NCI-H526 treated with DMSO at 0.1 percent for 48 hours (cell line): ENCODE measurements around the gene RBFOX2.

ENCODE experiments used
- DNase-seq: peaks from one replicate; lab custom pipeline; 2025; lab: John Stamatoyannopoulos, UW

RBFOX2 gene

DNA sequence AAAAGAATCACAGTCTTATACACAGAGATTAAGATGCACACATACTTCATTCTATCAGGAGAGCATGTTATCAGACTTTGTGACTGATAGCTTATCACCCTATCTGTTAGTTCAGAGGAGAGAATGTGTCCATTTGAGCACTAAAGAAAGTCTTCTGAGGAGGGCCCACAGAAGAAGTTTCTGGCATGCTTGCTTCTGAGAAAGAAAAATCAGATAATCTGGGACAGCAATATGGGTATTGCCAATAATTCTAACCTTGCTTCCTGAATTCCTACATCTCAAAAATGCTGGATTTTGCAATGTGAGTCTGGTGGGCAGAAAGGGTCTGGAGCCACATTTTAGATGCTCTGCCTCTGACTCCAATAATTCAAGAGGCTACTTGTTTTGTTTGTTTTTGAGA, 128.9 kb downstream of the RBFOX2 start:
- no peak for DNase-seq

DNA sequence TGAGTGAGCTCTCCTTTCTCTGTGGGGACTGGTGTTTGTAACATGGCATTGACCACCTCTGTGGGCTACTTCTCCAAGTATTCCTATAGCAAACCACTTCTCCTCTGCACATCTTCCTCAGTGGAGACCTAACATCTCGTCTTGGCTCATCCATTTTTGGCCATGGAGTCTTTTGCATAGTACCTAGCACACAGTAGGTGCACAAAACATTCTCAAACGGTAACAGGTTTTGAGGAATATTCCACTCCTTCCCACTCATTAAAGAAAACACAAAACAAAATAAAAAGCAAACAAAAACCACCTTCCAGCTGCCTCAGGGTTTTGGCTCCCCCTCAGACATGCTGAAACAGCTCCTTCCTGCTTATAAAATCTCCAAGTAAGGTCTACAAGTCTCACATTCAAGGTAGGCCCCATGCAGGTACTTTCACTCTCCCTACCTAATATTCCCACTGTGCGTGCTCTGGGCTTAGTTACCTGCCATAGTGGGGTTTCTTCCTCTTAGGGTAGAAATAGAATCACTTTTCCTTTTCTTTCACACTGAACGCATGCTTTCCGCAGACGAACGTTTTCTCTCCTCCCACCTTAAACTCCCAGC, 132.4 kb downstream of the RBFOX2 start:
- no peak for DNase-seq

DNA sequence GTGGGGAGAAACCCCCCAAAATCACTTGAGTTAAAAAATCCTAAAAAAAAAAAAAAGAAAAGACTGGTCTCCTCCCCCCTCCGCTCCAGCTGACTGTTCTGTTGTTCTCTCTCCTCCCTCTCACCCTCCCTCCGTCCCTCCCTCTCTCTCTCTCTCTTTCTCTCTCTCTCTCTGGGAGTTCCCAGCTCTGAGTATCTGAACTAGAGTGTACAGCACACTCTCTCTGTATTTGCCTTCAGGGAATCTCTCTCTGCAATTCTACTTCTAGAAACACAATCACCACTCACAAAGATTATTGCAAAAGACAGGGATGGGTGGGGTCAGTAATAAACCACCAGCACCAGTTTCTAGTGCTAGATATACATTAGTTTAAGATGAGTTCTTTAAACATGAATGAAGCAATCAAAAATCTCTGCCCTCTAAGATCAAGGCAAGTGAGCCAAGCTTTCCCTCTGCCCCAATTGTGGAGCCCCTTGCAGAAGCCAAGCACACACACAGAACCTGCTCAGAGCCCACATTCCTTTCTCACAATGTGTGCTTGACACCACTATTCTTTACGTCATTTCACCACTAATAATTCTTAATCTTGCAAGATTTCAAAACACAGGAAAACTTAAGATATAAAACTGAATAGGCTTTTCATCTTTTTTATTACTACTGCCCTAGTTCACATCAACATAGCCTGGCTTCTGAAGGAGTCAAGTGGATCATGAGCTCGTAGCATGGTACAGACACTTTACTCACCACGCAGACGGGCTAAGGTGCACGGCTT, 133.5 kb downstream of the RBFOX2 start:
- no peak for DNase-seq

DNA sequence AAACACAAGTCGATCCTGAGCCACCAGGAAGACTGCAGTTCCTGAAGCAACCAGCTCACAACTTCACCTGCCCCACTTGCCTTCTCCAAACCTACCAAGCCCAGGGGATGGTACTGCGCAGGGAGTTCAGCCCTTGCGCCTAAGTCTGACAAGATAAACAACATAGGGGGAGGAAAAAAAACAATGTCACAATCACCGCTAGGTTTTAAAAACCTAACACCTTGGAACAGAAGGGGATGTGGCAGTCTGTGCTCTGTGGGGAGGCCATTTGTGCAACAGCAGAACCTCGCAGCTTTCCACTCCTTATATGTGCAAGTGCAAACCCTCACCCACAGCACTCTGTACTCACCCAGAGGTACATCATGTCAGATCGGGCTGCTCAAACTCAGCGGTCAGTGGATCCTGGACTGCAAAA, 134.2 kb downstream of the RBFOX2 start:
- no peak for DNase-seq

- DNase-seq, result no peak
These were observed 134.9 kb downstream of the RBFOX2 start for GRCh38 chr22:35893698-35894097.

DNA sequence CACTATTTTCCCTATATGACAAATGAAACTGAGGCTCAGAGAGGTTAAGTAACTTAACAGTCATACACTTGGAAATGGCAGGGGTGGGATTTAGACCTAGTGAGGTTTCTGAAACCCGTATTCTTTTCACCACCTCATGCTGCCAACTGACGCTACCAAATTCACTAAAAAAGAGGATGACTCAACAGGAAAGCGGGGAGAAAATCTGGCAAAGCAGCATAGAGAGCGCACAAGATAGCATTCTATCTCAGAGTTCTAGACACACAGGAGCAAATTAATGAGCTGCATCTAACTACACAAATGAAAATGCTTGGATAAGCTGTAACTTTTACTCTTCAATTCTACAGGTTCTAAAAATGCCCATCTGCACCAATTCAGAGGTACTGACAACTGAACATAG, 136.4 kb downstream of the RBFOX2 start:
- DNase-seq, result no peak

- DNase-seq, result no peak
These were observed 137.2 kb downstream of the RBFOX2 start for GRCh38 chr22:35891442-35891841.

DNA sequence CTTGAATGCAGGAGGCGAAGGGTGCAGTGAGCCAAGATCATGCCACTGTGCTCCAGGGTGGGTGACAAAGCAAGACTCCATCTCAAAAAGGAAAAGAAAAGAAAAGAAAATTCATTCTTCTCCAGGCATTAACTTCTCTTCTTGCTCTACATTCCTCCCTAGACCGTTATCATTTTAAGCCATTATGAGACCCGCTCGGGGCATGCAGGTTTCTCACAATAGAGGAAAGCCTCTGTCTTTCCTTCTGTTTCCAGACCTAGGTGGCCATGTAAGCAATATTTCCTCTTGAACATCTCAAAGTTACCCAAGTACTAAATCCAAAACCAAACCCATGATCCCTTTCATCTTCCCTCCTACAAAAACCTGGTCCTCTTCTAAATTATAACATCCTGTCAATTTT, 139.6 kb downstream of the RBFOX2 start:
- no peak for DNase-seq

DNA sequence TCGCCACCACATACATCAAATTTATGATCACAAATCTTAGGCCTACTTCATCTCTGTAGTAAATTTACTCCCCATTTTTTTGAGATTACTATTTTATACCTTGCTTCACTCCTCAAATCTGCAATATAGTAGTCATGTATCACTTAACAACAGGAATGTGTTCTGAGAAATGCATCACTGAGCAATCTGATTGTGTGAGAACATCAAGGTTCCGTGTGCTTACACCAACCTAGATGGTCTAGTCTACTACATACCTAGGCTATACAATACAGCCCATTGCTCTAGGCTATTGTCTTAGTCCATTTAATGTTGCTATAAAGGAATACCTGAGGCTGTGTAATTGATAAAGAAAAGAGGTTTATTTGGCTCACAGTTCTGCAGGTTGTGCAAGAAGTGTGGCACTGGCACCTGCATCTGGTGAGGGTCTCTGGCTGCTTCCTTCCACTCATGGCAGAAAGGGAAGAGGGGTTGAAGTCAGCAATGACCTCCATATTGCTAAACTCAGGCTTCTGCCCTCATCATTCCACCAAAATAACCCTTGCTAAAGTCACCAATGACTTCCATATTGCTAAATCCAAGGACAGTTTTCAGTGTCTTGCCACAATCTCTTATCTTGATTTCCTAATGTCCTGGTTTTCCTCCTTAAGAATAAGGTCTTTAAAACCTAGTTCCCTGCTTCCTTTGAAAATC, 140.3 kb downstream of the RBFOX2 start:
- DNase-seq, result no peak

- DNase-seq, result no peak
These were observed 141.2 kb downstream of the RBFOX2 start for GRCh38 chr22:35887296-35887875.

DNA sequence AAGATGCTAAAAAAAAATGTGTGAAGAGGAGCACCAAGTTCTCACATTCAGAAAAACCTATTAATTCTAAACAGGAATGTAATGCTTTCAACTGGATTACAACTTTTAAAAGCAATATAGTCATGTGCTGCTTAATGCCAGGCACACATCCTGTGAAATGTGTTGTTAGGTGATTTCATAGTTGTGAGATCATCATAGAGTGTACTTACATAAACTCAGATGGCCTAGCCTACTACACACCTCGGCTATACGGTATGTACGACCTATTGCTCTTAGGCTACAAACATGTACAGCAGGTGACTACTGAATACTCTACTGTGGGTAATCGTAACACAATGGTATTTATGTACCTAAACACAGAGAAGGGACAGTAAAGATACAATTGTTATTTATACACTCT, 142.3 kb downstream of the RBFOX2 start:
- no peak for DNase-seq

DNA sequence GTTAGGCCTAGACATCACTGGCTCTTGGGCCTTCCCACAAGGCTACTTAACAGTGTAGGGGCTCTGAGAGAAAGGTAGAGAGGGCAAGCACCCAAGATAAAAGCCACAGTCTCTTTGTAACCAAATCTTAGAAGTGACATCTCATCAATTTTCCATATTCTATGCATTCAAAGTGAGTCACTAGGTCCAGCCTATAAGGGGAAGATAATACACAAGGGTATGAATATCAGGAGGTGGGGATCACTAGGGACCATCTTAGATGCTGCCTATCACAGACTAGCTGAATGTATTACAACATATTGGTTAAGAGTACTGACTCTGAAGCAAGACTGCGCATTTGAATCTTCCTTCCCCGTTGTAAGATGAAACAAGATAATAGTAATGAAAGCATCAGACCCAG, 144.1 kb downstream of the RBFOX2 start:
- DNase-seq, result no peak

GRCh38 chr22:35883031-35883620, 145.5 kb downstream of the RBFOX2 start:
- DNase-seq, result no peak

GRCh38 chr22:35882211-35883030, 146.2 kb downstream of the RBFOX2 start:
- DNase-seq, result no peak

DNA sequence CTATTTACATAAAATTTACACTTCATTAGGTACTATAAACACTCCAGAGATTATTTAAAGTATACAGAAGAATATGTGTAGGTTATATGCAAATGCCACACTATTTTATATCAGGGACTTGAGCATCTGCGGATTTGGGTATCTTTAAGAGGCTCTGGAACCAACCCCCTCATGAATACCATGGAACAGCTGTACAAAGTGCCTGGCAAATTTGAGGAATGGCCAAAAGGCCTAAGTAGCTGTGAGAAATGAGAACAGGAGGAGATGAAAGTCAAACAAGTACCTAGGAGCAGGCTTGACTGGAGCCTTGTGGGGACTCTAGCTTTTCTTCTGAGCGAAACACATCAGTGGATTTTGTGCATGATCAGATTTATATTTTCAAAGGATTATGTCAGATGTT, 149.3 kb downstream of the RBFOX2 start:
- DNase-seq, result peak; percentile 38

- no peak for DNase-seq
These were observed 155.2 kb downstream of the RBFOX2 start for GRCh38 chr22:35873426-35873825.

- no peak for DNase-seq
These were observed 156.2 kb downstream of the RBFOX2 start for GRCh38 chr22:35872451-35872850.

- DNase-seq, result no peak
These were observed 157.9 kb downstream of the RBFOX2 start for GRCh38 chr22:35870517-35871293.

GRCh38 chr22:35868938-35869337, 159.7 kb downstream of the RBFOX2 start:
- DNase-seq, result no peak

DNA sequence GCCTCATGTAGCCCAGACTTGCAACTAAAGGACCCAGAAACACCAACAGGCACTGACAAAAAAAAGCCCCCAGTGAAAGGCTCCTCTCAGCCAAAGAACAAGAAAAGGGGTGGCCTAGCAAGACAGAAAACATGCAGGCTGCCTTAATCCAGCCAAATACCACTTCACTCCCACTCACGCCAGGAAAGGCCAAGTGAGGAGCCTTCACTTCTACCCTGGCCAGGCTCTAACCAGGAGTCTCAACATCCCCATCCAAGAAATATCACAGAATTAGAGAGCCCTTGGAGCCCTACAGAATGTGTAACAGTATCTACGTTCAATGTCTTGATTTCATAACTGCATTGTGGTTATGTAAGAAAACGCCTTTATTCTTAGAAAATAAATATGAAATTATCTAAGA, 162.0 kb downstream of the RBFOX2 start:
- DNase-seq, result no peak
